ENCODE data around the gene CTNNA3.

Gene CTNNA3

GRCh38 chr10:66999762-67000545, 696.0 kb downstream of the CTNNA3 start:
- DNase-seq, result no peak

GRCh38 chr10:66996996-66997395, 699.0 kb downstream of the CTNNA3 start:
- no peak for DNase-seq

GRCh38 chr10:66990143-66990830, 705.7 kb downstream of the CTNNA3 start:
- DNase-seq, result no peak

DNA sequence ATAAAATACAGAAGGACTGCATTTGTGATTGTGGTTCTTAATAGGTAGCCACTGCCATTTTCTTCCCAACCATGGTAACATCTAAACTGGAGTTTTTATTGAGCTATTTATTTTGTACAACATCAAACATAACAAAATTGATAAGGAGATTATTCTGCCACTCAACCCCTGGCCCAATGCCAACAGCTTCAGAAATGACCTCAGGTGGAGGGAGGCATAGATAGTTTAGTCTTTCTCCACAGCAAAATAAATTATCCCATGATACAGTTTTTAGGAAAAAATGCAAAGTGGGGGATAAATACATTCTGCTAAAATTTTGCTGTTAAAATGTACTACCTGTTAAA, 712.5 kb downstream of the CTNNA3 start:
- peak; percentile 46 for DNase-seq

GRCh38 chr10:66982792-66983474, 713.1 kb downstream of the CTNNA3 start:
- peak; percentile 46 for DNase-seq

GRCh38 chr10:66982053-66982420, 714.0 kb downstream of the CTNNA3 start:
- DNase-seq, result no peak

- DNase-seq, result no peak
These were observed 714.5 kb downstream of the CTNNA3 start for GRCh38 chr10:66981361-66982052.

- DNase-seq, result no peak
These were observed 715.7 kb downstream of the CTNNA3 start for GRCh38 chr10:66980246-66980815.

DNA sequence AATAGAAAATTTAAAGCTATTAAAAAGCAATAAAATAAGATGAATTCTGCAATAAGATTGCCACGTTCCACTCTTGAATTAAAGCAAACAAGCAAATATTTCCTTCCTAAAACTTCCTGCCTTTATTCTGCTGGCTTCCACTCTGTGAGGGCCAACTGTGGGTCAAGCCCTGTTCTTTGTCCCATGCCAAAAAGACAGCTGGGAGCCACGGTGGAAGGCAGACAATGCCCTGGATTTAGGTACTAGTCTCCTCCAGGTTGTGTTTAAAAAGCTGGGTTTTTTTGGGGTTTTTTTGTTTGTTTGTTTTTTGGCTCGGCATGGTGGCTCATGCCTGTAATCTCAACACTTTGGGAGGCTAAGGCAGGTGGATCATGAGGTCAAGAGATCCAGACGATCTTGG, 731.0 kb downstream of the CTNNA3 start:
- no peak for DNase-seq

- DNase-seq, result no peak
These were observed 737.5 kb downstream of the CTNNA3 start for GRCh38 chr10:66958466-66958865.

GRCh38 chr10:66951896-66952295, 744.1 kb downstream of the CTNNA3 start:
- no peak for DNase-seq

- no peak for DNase-seq
These were observed 752.4 kb downstream of the CTNNA3 start for GRCh38 chr10:66943590-66943989.

DNA sequence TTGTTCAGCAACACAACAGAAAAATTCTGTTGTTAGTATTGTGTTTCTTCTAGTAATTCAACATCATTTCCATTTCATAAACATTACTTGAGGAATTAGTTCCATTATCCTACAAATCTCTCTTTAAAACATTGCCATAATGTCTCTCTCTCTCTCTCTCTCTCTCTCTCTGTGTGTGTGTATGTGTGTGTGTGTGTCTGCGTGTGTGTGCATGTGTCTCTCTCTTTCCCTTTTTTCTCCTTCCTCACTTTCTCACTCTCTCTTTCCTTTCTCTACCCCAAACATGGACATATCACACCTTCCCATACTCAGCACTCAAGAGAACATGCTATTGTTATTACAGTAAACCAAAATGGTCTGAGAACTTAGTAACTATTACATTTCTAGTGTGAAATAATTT, 753.6 kb downstream of the CTNNA3 start:
- no peak for DNase-seq

GRCh38 chr10:66941491-66941890, 754.5 kb downstream of the CTNNA3 start:
- DNase-seq, result no peak

- DNase-seq, result no peak
These were observed 755.0 kb downstream of the CTNNA3 start for GRCh38 chr10:66940965-66941364.

DNA sequence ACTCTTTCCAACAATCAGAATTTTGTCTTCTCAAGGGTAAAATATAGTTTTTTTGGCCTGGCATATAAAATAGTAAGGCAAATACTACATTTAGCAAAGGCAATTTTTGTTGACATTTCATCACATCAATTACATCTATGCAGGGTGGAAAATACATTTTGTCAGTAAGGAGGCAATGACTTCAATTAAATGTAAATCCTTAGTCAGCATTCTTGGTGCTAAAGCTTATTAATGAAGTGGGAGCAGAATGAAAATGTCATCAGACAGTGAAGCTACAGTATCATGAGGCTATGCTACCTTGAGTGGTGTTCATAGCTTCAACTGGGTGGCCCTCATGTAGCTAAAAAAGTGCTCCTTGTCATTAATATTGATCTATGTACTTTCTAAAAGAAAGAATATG, 761.3 kb downstream of the CTNNA3 start:
- no peak for DNase-seq

GRCh38 chr10:66931949-66932343, 764.0 kb downstream of the CTNNA3 start:
- no peak for DNase-seq

- peak; percentile 48 for DNase-seq
These were observed 764.6 kb downstream of the CTNNA3 start for GRCh38 chr10:66931340-66931948.

- no peak for DNase-seq
These were observed 766.6 kb downstream of the CTNNA3 start for GRCh38 chr10:66929375-66929774.

- DNase-seq, result no peak
These were observed 767.2 kb downstream of the CTNNA3 start for GRCh38 chr10:66928776-66929175.

GRCh38 chr10:66927971-66928770, 767.8 kb downstream of the CTNNA3 start:
- no peak for DNase-seq
